HG03060 (cell line): Measurements from ENCODE around the gene ANTXR2.
"Not testable (repeated sequence)": the region's sequence is repeated elsewhere in the genome, so short reads cannot be mapped to it uniquely, and the experiment has no call there.

Experiments
- ATAC-seq: cut with Tn5 transposase; IDR thresholded peaks from one replicate; pipeline ENCODE4 v1.9.1; 2021; ENCODE audit warnings: low read depth, moderate number of reproducible peaks; ENCODE audit not compliant: unreplicated experiment

ANTXR2 gene

GRCh38 chr4:80029364-80029763 lies 43.7 kb downstream of the ANTXR2 start:
- ATAC-seq, result no peak

GRCh38 chr4:80027611-80028010 lies 45.4 kb downstream of the ANTXR2 start:
- no peak for ATAC-seq

DNA sequence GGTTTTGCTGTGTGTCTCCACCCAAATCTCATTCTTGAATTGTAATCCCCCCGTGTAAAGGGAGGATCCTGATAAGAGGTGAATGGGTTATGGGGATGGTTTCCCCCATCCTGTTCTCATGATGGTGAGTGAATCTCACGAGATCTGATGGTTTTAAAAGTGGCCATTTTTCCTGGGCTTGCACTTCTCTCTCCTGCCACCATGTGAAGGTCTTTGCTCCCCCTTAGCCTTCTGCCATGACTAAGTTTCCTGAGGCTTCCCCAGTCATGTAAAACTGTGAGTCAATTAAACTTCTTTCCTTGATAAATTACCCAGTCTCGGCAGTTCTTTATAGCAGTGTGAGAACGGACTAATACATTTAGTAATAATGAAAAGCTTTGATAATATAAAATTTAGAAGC lies 46.9 kb downstream of the ANTXR2 start:
- no peak for ATAC-seq

GRCh38 chr4:80024335-80024734 lies 48.7 kb downstream of the ANTXR2 start:
- no peak for ATAC-seq

DNA sequence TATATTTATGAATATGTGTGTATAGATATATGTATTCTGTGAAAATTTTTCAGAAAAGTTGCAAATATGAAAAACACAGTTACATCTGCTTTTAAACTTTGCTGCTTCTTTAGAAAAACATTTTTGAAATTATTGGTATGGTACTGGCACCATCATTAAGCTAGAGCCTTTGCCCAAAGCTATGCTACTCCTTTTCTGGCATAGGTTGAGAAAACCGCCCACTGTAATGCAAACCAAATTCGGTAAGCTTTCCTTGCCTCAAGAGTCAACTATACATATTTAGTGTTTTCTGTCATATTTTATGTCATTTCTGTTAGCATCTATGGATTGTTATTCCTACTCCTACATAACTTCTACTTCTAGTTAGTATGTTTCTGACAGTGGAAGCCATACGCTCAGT lies 50.7 kb downstream of the ANTXR2 start:
- no peak for ATAC-seq

- ATAC-seq, result peak; percentile 41
Observed at GRCh38 chr4:80017125-80017854, 55.7 kb downstream of the ANTXR2 start.

- no peak for ATAC-seq
Observed at GRCh38 chr4:80016506-80016905, 56.5 kb downstream of the ANTXR2 start.

DNA sequence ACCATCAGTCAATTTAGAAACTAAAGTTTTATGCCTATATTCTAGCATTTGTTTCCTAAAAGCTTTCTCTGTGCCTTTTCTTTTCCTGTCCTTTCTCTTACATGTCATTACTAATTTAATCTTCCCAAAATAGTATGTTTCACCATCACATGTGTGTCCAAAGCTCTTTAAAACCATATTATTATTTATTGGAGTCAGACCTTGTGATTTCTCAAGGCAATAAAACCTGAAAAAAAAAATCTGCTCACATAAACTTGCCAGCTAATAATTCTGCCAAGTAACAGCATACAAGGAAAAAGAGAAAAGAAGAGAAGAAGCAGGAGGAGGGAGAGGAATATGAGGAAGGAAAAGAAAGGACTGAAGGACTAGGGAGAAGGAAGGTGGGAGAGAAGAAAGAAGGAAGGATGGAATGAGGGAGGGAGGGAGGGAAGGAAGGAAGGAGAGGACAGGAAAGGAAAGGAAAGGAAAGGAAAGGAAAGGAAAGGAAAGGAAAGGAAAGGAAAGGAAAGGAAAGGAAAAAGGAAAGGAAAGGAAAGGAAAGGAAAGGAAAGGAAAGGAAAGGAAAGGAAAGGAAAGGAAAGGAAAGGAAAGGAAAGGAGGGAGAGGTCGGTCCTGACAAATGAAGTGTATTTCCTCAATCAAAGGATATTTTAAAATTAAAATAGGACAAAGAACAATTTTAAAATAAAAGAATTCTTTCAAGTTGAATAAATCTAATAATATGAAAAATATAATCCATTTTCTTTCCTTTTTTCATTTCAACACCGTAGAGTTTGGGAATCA lies 57.4 kb downstream of the ANTXR2 start:
- ATAC-seq, result no peak

DNA sequence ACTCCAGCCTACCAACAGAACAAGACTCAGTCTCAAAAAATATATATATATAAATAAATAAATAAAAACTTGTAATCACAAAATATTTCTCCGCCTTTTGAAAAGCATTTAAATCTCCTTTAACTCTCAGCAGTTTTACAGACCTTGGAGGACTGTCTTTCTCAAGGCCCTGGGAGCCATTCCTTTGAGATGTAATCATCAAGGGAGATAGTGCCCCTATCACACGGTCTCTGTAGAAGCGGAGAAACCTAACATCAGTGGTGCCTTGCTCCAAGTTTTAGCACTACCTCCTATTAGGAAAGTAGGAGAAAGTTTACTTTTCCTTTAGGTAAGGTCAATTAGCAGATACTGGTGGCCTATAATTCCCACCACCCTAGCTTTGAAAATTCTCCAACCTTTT lies 58.5 kb downstream of the ANTXR2 start:
- ATAC-seq, result no peak

DNA sequence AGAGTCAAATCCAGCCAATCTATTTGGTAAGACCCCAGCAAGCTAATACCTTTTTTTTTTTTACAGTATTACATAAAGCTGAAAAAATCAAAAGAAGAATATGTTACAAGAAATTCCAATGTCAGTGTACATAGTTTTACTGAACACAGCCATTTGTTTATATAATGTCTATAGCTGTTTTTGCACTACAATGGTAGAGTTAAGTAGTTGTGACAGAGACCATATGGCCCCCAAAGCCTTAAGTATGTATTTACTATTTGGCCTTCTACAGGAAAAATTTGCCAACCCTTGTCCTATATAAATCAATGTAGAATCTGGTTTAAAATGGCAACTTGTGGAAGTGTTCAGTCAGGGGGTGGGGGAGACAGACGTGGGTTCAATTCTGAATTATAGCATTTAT lies 60.7 kb downstream of the ANTXR2 start:
- no peak for ATAC-seq

DNA sequence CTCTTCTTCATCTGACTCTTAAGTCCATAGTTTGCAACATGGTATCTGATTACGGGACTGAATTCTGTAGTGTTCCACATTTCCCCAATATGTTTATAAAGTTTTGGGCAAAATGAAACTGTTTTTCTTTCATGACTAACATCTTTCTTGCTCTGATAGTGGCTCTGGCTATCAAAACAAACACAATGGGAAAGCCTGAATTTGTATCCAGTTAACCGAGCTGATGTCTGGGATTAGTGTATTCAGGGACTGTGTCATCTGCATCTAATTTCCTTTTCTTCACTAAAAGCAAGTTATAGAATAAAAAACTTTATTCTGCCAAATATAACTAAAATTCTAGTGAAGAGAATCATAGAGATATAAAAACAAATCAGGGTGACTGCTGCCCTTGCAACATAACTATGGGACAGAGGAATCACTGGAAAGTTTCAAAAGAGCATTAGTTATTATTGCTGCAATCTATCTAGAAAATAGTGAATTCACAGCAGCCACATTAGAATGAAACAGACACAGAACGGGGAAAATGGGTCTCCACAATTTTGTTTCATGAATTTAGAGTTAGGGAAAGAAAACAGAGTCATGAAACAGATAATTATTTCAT lies 61.3 kb downstream of the ANTXR2 start:
- ATAC-seq, result no peak

GRCh38 chr4:80010316-80010715 lies 62.7 kb downstream of the ANTXR2 start:
- no peak for ATAC-seq

DNA sequence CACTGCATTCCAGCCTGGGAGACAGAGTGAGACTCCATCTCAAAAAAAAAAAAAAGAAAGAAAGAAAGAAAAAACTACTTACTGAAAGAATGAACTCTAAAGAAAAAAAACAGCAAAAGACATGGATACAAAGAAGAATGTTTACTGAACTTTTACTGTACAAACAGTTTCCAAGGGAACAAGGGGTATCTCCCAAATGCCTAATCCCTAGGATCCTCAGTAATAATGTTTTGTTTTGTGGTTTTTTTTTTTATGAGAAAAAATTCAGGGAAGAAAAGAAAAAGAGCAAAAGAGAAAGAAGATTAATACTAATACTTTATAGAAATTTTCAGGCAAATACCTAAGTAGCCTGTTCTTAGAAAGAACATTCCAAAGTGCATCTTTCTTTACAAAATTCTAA lies 63.2 kb downstream of the ANTXR2 start:
- ATAC-seq, result no peak

DNA sequence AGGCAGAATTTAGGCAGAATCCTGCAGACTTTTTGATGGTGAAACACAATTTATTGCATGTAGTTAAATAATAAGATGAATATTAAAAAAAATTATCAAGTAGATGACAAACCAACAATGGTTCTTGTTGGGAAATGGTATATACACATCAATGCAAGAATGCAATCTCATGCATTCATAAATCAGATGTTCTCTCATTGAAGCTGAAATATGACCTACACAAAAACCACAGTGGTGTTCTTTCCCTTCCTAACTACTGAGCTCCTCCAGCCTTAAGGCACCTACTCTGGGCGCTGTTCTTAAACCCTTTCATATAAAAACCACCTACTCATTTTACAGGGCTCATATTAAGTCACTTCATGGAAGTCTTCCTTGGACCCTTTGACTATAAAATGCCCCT lies 64.1 kb downstream of the ANTXR2 start:
- ATAC-seq, result no peak

- no peak for ATAC-seq
Observed at GRCh38 chr4:80008351-80008750, 64.7 kb downstream of the ANTXR2 start.

DNA sequence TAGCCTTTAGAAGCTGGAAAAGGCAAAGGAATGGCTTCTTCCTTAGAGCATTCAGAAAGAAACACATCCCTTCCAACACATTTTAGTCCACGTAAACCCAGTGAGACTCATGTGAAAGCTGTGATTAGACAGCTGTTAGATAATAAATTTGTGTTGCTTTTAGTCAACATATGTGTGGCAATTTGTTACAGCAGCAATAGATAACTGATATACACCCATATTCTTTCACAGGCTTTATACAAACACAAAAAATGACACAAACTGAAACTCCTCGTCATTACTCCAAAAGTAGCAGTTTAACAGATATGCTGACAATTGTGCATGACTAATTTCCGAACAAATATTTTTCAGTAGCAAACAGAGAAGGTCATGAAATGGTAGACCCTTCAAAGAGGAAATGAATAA lies 65.3 kb downstream of the ANTXR2 start:
- ATAC-seq, result peak; percentile 85

- ATAC-seq, result no peak
Observed at GRCh38 chr4:80006935-80007744, 65.9 kb downstream of the ANTXR2 start.

DNA sequence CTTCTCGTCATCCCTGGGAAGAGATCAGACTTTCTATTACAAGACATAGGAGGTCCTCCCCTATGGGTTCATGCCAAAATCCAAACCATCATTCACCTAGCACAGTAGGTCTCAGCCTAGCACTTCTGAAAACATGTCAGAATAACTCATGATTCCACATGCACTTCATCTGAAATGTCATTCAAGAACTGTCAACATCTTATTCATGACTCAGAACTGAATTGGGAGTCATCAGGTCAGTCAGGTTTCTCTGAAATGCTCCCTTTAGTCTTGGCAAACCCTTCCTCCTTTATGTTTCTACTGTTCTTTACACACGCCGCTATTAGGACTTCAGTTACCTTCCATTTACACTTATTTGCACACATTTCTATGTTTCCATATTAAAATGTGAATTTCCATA lies 67.2 kb downstream of the ANTXR2 start:
- ATAC-seq, result peak; percentile 41

GRCh38 chr4:80004319-80004718 lies 68.7 kb downstream of the ANTXR2 start:
- ATAC-seq, result no peak

- ATAC-seq, result not testable (repeated sequence)
Observed at GRCh38 chr4:80002559-80002958, 70.5 kb downstream of the ANTXR2 start.

- not testable (repeated sequence) for ATAC-seq
Observed at GRCh38 chr4:79999048-79999447, 74.0 kb downstream of the ANTXR2 start.
